CD14-positive monocyte (primary cell): ENCODE data around the gene KHDC4. TPM values are rescaled to one million over a fixed set of nuclear protein-coding genes. Genes with fewer than 3 reads are reported as not detected.

ENCODE experiments used
- DNase-seq, 3 donors: peaks; one replicate each; pipeline ENCODE4 v3.0.0-alpha.2; 2011 to 2022
- H2AFZ ChIP-seq: 2 replicates; pipeline ENCODE4 v1.6.0; 2012; ENCODE audit warnings: mild to moderate bottlenecking, low read depth, low read length, inconsistent platforms; ENCODE audit not compliant: insufficient read depth, poor library complexity, severe bottlenecking
- H3K27ac ChIP-seq, 2 donors: 1 replicate in 1 of 2; 2 replicates in 1 of 2; pipeline ENCODE4 v1.5.1; 2012 to 2013; ENCODE audit warnings: low read length in 2 of 2, control low read depth in 1 of 2, inconsistent platforms in 1 of 2, low read depth in 1 of 2, mild to moderate bottlenecking in 1 of 2
- H3K27me3 ChIP-seq, 2 donors: one replicate each; pipeline versions ENCODE4 v1.6.0 to v1.6.1; 2011 to 2013; ENCODE audit warnings: low read length in 2 of 2; ENCODE audit not compliant: control insufficient read depth in 2 of 2, insufficient read depth in 2 of 2
- H3K36me3 ChIP-seq, 2 donors: replicated peaks in 1 of 2; 1 replicate in 1 of 2; 2 replicates in 1 of 2; pipeline versions ENCODE4 v1.5.1 to v1.6.1; 2012 to 2013; ENCODE audit warnings: low read length in 2 of 2, control low read depth in 1 of 2, inconsistent platforms in 1 of 2, mild to moderate bottlenecking in 1 of 2; ENCODE audit not compliant: insufficient read depth in 2 of 2, control insufficient read depth in 1 of 2
- H3K4me1 ChIP-seq, 2 donors: 1 replicate in 1 of 2; 2 replicates in 1 of 2; pipeline versions ENCODE4 v1.5.1 to v1.6.1; 2012 to 2013; ENCODE audit warnings: low read length in 2 of 2, control low read depth in 1 of 2, inconsistent platforms in 1 of 2, mild to moderate bottlenecking in 1 of 2, moderate library complexity in 1 of 2; ENCODE audit not compliant: insufficient read depth in 2 of 2, control insufficient read depth in 1 of 2
- H3K4me2 ChIP-seq: replicated peaks from 2 replicates; pipeline ENCODE3; 2012; ENCODE audit warnings: low read length, moderate library complexity, mild to moderate bottlenecking; ENCODE audit not compliant: poor library complexity, severe bottlenecking; ENCODE audit errors: extremely low read depth
- H3K4me3 ChIP-seq, 3 experiments: fragments of 200-600 bp in 1 of 3; sonication (generic) in 1 of 3; replicated peaks in 1 of 3; 1 replicate in 2 of 3; 2 replicates in 1 of 3; pipeline ENCODE4 v1.5.1; 2011 to 2013; ENCODE audit warnings: low read length in 3 of 3, mild to moderate bottlenecking in 3 of 3, control low read depth in 2 of 3, low read depth in 2 of 3, inconsistent platforms in 1 of 3, moderate library complexity in 1 of 3
- H3K79me2 ChIP-seq: 2 replicates; pipeline ENCODE4 v1.6.0; 2012; ENCODE audit warnings: mild to moderate bottlenecking, control low read depth, inconsistent platforms, low read length, moderate library complexity; ENCODE audit not compliant: insufficient read depth
- H3K9ac ChIP-seq: 2 replicates; pipeline ENCODE4 v1.6.0; 2017; ENCODE audit warnings: low read length, mild to moderate bottlenecking; ENCODE audit not compliant: insufficient read depth, poor library complexity, severe bottlenecking
- H3K9me3 ChIP-seq, 2 donors: replicated peaks in 1 of 2; 1 replicate in 1 of 2; 2 replicates in 1 of 2; pipeline versions ENCODE4 v1.5.1 to v1.6.1; 2012 to 2013; ENCODE audit warnings: low read length in 2 of 2, control low read depth in 1 of 2; ENCODE audit not compliant: control insufficient read depth in 1 of 2, insufficient read depth in 1 of 2
- H4K20me1 ChIP-seq: 2 replicates; pipeline ENCODE4 v1.6.0; 2012; ENCODE audit warnings: mild to moderate bottlenecking, low read length, control low read depth, moderate library complexity; ENCODE audit not compliant: insufficient read depth
- H3K27ac Mint-ChIP-seq, 7 donors: one replicate each; pipeline ENCODE4 v1.8.0; 2020; ENCODE audit warnings: mild to moderate bottlenecking in 7 of 7, mixed read lengths in 7 of 7, moderate library complexity in 6 of 7, inconsistent platforms in 2 of 7
- H3K27me3 Mint-ChIP-seq, 3 donors: one replicate each; pipeline ENCODE4 v1.8.0; 2021 to 2022; ENCODE audit warnings: low read depth in 3 of 3, mild to moderate bottlenecking in 3 of 3, mixed read lengths in 3 of 3, moderate library complexity in 3 of 3, inconsistent platforms in 1 of 3
- H3K36me3 Mint-ChIP-seq, 2 donors: one replicate each; pipeline ENCODE4 v1.8.0; 2020; ENCODE audit warnings: mixed read lengths in 2 of 2, inconsistent platforms in 1 of 2, mild to moderate bottlenecking in 1 of 2
- H3K4me1 Mint-ChIP-seq: one replicate; pipeline ENCODE4 v1.8.0; 2020; ENCODE audit warnings: mild to moderate bottlenecking, mixed read lengths
- H3K4me3 Mint-ChIP-seq, 2 donors: one replicate each; pipeline ENCODE4 v1.8.0; 2020; ENCODE audit warnings: mild to moderate bottlenecking in 2 of 2, mixed read lengths in 2 of 2, moderate library complexity in 1 of 2
- H3K9me3 Mint-ChIP-seq, 7 donors: one replicate each; pipeline ENCODE4 v1.8.0; 2020 to 2022; ENCODE audit warnings: mixed read lengths in 7 of 7, mild to moderate bottlenecking in 6 of 7, moderate library complexity in 6 of 7, inconsistent platforms in 2 of 7
- whole genome bisulfite sequencing: methylation state at CpG from one replicate; pipeline ENCODE4 v1.1.5; 2013; ENCODE audit warnings: missing lambda C conversion rate; ENCODE audit not compliant: insufficient coverage; 5-methylcytosine and 5-hydroxymethylcytosine counted together
- intact Hi-C, 2 donors: fragments of 100-400 bp; cut with micrococcal nuclease; formaldehyde crosslinking; loops; one replicate each; pipeline versions ENCODE4 v1.15.0 to v1.15.1; 2023
- polyA plus RNA-seq, 3 donors: library from polyadenylated mRNA; depleted of rRNA in 1 of 3; unstranded in 2 of 3; stranded (reverse) in 1 of 3; fragments of 300-500 nt in 2 of 3; fragments of >200 nt in 1 of 3; fragmentation: Illumina TruSeq in 2 of 3; gene quantifications; 1 replicate in 2 of 3; 2 replicates in 1 of 3; pipeline ENCODE4 v1.2.3, GENCODE V29; 2012 to 2021
- TF ChIP-seq, protein P1 (sequence below): fragments of 200-600 bp; IDR thresholded peaks from one replicate; pipeline ENCODE4 v1.8.0; 2022; ENCODE audit warnings: antibody characterized with exemption, mild to moderate bottlenecking

KHDC4 gene
- polyA plus RNA-seq, 3 donors: 3.4 to 22.0 (median 3.5) TPM

DNA sequence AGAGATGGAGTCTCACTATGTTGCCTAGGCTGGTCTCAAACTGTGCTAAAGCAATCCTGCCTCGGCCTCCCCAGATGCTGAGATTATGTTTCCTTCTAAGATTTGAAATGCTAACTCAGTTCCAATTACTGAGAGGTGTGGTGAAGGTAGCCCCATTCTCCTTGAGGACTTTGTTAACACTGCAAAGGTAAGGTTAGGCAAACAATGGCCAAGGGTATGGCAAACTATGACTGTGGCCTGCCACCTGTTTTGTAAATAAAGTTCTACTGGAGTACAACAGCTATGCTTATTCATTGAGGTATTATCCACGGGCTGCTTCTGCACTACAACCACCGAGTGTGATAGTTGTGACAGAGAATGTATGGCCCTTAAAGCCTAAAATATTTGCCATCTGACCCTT lies 13.5 kb downstream of the KHDC4 start:
- no peaks in the 10 kb centered on the region for H3K9me3 Mint-ChIP-seq
- Histone ChIP-seq H3K4me3 (no peak overlapping the region), H3K4me2 (no peak overlapping the region), H3K27ac (no peak overlapping the region), H4K20me1 (peaks cover 47% of the 10 kb centered on the region), H3K9me3 (no peaks in the 10 kb centered on the region), H3K4me1 (no peaks in the 10 kb centered on the region), H3K27me3 (no peaks in the 10 kb centered on the region), H3K36me3 (peaks cover 94 to 100% of the 10 kb centered on the region in 2 donors), H3K9ac (no peak overlapping the region), H2AFZ (no peak overlapping the region), H3K79me2 (peaks cover 19% of the 10 kb centered on the region)
- no peak overlapping the region for H3K4me3 Mint-ChIP-seq
- no peak for DNase-seq
- TF ChIP-seq, protein P1, sequence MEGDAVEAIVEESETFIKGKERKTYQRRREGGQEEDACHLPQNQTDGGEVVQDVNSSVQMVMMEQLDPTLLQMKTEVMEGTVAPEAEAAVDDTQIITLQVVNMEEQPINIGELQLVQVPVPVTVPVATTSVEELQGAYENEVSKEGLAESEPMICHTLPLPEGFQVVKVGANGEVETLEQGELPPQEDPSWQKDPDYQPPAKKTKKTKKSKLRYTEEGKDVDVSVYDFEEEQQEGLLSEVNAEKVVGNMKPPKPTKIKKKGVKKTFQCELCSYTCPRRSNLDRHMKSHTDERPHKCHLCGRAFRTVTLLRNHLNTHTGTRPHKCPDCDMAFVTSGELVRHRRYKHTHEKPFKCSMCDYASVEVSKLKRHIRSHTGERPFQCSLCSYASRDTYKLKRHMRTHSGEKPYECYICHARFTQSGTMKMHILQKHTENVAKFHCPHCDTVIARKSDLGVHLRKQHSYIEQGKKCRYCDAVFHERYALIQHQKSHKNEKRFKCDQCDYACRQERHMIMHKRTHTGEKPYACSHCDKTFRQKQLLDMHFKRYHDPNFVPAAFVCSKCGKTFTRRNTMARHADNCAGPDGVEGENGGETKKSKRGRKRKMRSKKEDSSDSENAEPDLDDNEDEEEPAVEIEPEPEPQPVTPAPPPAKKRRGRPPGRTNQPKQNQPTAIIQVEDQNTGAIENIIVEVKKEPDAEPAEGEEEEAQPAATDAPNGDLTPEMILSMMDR: no peak
- H3K27ac Mint-ChIP-seq: no peak overlapping the region
- WGBS: no CpG with 5 or more reads among the region's 3 CpGs
- no peaks in the 10 kb centered on the region for H3K27me3 Mint-ChIP-seq
- H3K4me1 Mint-ChIP-seq: no peaks in the 10 kb centered on the region
- H3K36me3 Mint-ChIP-seq: peaks cover 75 to 98% of the 10 kb centered on the region in 2 donors
- intact Hi-C loops: no loop called here

- Histone ChIP-seq H2AFZ (no peak overlapping the region), H3K4me3 (no peak overlapping the region), H3K79me2 (peaks cover 19% of the 10 kb centered on the region), H3K36me3 (peaks cover 94 to 100% of the 10 kb centered on the region in 2 donors), H3K4me2 (no peak overlapping the region), H3K27ac (no peak overlapping the region), H3K4me1 (no peaks in the 10 kb centered on the region), H3K27me3 (no peaks in the 10 kb centered on the region), H3K9ac (no peak overlapping the region), H3K9me3 (no peaks in the 10 kb centered on the region), H4K20me1 (peaks cover 44% of the 10 kb centered on the region)
- Mint-ChIP-seq H3K4me3 (no peak overlapping the region), H3K27me3 (no peaks in the 10 kb centered on the region), H3K9me3 (no peaks in the 10 kb centered on the region), H3K36me3 (peaks cover 75 to 98% of the 10 kb centered on the region in 2 donors), H3K27ac (peak overlapping the region in 1 of 7 donors; percentile 26), H3K4me1 (no peaks in the 10 kb centered on the region)
- intact Hi-C loops: no loop called here
- DNase-seq: no peak
- 89% methylated on average over 1 of the region's 2 CpGs for WGBS
- TF ChIP-seq, protein P1: no peak
Observed at GRCh38 chr1:155919801-155920200, 14.4 kb downstream of the KHDC4 start.
